NCI-H2227 (cell line): ENCODE results near the gene SCARB1.
A peak's percentile ranks its signal among the peaks of the same experiment; 100 is the strongest.

Experiments used
- DNase-seq: peaks from one replicate; lab custom pipeline; 2025; ENCODE audit not compliant: unreplicated experiment; lab: John Stamatoyannopoulos, UW

The SCARB1 gene

GRCh38 chr12:124762791-124763593 is 100.7 kb downstream of the SCARB1 start:
- DNase-seq = no peak

GRCh38 chr12:124762384-124762783 is 101.3 kb downstream of the SCARB1 start:
- no peak for DNase-seq

GRCh38 chr12:124761871-124762270 is 101.8 kb downstream of the SCARB1 start:
- no peak for DNase-seq

GRCh38 chr12:124761056-124761455 is 102.6 kb downstream of the SCARB1 start:
- no peak for DNase-seq

- no peak for DNase-seq
Measured at GRCh38 chr12:124760560-124760959, 103.1 kb downstream of the SCARB1 start.

GRCh38 chr12:124759841-124760503 is 103.7 kb downstream of the SCARB1 start:
- no peak for DNase-seq

- peak; percentile 72 for DNase-seq
Measured at GRCh38 chr12:124758266-124759220, 105.1 kb downstream of the SCARB1 start.

- no peak for DNase-seq
Measured at GRCh38 chr12:124757329-124757728, 106.3 kb downstream of the SCARB1 start.

GRCh38 chr12:124756760-124757159 is 106.9 kb downstream of the SCARB1 start:
- DNase-seq = no peak

- no peak for DNase-seq
Measured at GRCh38 chr12:124756166-124756565, 107.5 kb downstream of the SCARB1 start.

GRCh38 chr12:124755801-124756148 is 107.9 kb downstream of the SCARB1 start:
- no peak for DNase-seq

GRCh38 chr12:124754949-124755800 is 108.5 kb downstream of the SCARB1 start:
- peak; percentile 86 for DNase-seq

GRCh38 chr12:124754491-124754890 is 109.2 kb downstream of the SCARB1 start:
- no peak for DNase-seq

- no peak for DNase-seq
Measured at GRCh38 chr12:124753993-124754392, 109.7 kb downstream of the SCARB1 start.

GRCh38 chr12:124753228-124753591 is 110.5 kb downstream of the SCARB1 start:
- DNase-seq = peak; percentile 20

- DNase-seq = no peak
Measured at GRCh38 chr12:124752437-124753227, 111.0 kb downstream of the SCARB1 start.

- DNase-seq = no peak
Measured at GRCh38 chr12:124751654-124752355, 111.9 kb downstream of the SCARB1 start.

- DNase-seq = no peak
Measured at GRCh38 chr12:124750787-124751471, 112.7 kb downstream of the SCARB1 start.
